Trophoblast cell (in vitro differentiated cells and primary cell): Measurements from ENCODE around the gene ZNF41.
A peak's percentile ranks its signal among the peaks of the same experiment; 100 is the strongest.
"Not testable (repeated sequence)": the region's sequence is repeated elsewhere in the genome, so short reads cannot be mapped to it uniquely, and the experiment has no call there.

Experiments
- DNase-seq, 2 donors: peaks; one replicate each; pipeline ENCODE4 v3.0.0-alpha.2; 2016
- H2AFZ ChIP-seq: 2 replicates; pipeline ENCODE4 v1.6.1; 2013; ENCODE audit warnings: low read length, moderate library complexity, mild to moderate bottlenecking; ENCODE audit not compliant: insufficient read depth, poor library complexity
- H2AK5ac ChIP-seq: 2 replicates; pipeline ENCODE4 v1.6.1; 2013; ENCODE audit warnings: mild to moderate bottlenecking, low read length
- H2BK120ac ChIP-seq: 2 replicates; pipeline ENCODE4 v1.6.1; 2013; ENCODE audit warnings: low read length, mild to moderate bottlenecking, moderate library complexity; ENCODE audit not compliant: insufficient read depth, poor library complexity
- H2BK12ac ChIP-seq: 2 replicates; pipeline ENCODE4 v1.6.1; 2013; ENCODE audit warnings: mild to moderate bottlenecking, low read length, moderate library complexity
- H2BK5ac ChIP-seq: 2 replicates; pipeline ENCODE4 v1.6.1; 2013; ENCODE audit warnings: low read length, low read depth, moderate library complexity, mild to moderate bottlenecking; ENCODE audit not compliant: poor library complexity
- H3K14ac ChIP-seq: 2 replicates; pipeline ENCODE4 v1.6.1; 2013; ENCODE audit warnings: mild to moderate bottlenecking, low read length
- H3K18ac ChIP-seq: 2 replicates; pipeline ENCODE4 v1.6.1; 2013; ENCODE audit warnings: mild to moderate bottlenecking, low read length
- H3K23ac ChIP-seq: 2 replicates; pipeline ENCODE4 v1.6.1; 2013; ENCODE audit warnings: low read length
- H3K27ac ChIP-seq: 2 replicates; pipeline ENCODE4 v1.5.1; 2013; ENCODE audit warnings: low read depth, mild to moderate bottlenecking, inconsistent platforms, low read length, moderate library complexity
- H3K27me3 ChIP-seq: 2 replicates; pipeline ENCODE4 v1.6.1; 2013; ENCODE audit warnings: inconsistent platforms, mild to moderate bottlenecking, low read length, moderate library complexity; ENCODE audit not compliant: insufficient read depth
- H3K36me3 ChIP-seq, 2 experiments: 1 replicate in 1 of 2; 2 replicates in 1 of 2; pipeline ENCODE4 v1.6.1; 2013; ENCODE audit warnings: low read length in 2 of 2, mild to moderate bottlenecking in 2 of 2, moderate library complexity in 1 of 2; ENCODE audit not compliant: insufficient read depth in 2 of 2, control insufficient read depth in 1 of 2
- H3K4ac ChIP-seq: 2 replicates; pipeline ENCODE4 v1.6.1; 2013; ENCODE audit warnings: low read depth, mild to moderate bottlenecking, low read length, moderate library complexity
- H3K4me1 ChIP-seq, 2 experiments: 1 replicate in 1 of 2; 2 replicates in 1 of 2; pipeline ENCODE4 v1.6.1; 2013; ENCODE audit warnings: low read length in 2 of 2, mild to moderate bottlenecking in 2 of 2, moderate library complexity in 1 of 2; ENCODE audit not compliant: insufficient read depth in 2 of 2, control insufficient read depth in 1 of 2
- H3K4me2 ChIP-seq: 2 replicates; pipeline ENCODE4 v1.6.1; 2013; ENCODE audit warnings: inconsistent platforms, mild to moderate bottlenecking, low read length, moderate library complexity
- H3K4me3 ChIP-seq: 2 replicates; pipeline ENCODE4 v1.5.1; 2013; ENCODE audit warnings: mild to moderate bottlenecking, low read depth, low read length, inconsistent platforms
- H3K79me1 ChIP-seq: one replicate; pipeline ENCODE4 v1.6.1; 2013; ENCODE audit warnings: low read length
- H3K79me2 ChIP-seq: 2 replicates; pipeline ENCODE4 v1.6.1; 2013; ENCODE audit warnings: low read length, mild to moderate bottlenecking; ENCODE audit not compliant: control insufficient read depth, insufficient read depth, poor library complexity
- H3K9ac ChIP-seq: 2 replicates; pipeline ENCODE4 v1.6.1; 2013; ENCODE audit warnings: mild to moderate bottlenecking, low read length
- H3K9me3 ChIP-seq: 2 replicates; pipeline ENCODE4 v1.6.1; 2013; ENCODE audit warnings: low read depth, mild to moderate bottlenecking, control low read depth, inconsistent platforms, low read length; ENCODE audit not compliant: insufficient read depth
- H4K12ac ChIP-seq: 2 replicates; pipeline ENCODE4 v1.6.1; 2013; ENCODE audit warnings: low read depth, mild to moderate bottlenecking, low read length, moderate library complexity
- H4K8ac ChIP-seq: 2 replicates; pipeline ENCODE4 v1.6.1; 2013; ENCODE audit warnings: low read depth, mild to moderate bottlenecking, low read length, moderate library complexity
- H4K91ac ChIP-seq: one replicate; pipeline ENCODE4 v1.6.1; 2013; ENCODE audit warnings: low read depth, mild to moderate bottlenecking, low read length, moderate library complexity
- WGBS: extraction: QIAGEN DNeasy Blood & Tissue Kit; methylation state at CpG from one replicate; pipeline ENCODE4 v1.1.7; 2013; ENCODE audit warnings: missing lambda C conversion rate; ENCODE audit not compliant: insufficient read length, insufficient coverage; ENCODE audit errors: extremely low coverage; 5-methylcytosine and 5-hydroxymethylcytosine counted together

Gene ZNF41

GRCh38 chrX:47513034-47513965 lies 30.3 kb upstream of the ZNF41 start:
- H4K91ac ChIP-seq, H2BK5ac ChIP-seq, H3K79me1 ChIP-seq, H3K18ac ChIP-seq, H3K79me2 ChIP-seq, H2AK5ac ChIP-seq, H3K14ac ChIP-seq, H3K9ac ChIP-seq, H4K12ac ChIP-seq, H4K8ac ChIP-seq, H2AFZ ChIP-seq, H3K9me3 ChIP-seq, H3K4me1 ChIP-seq, H2BK12ac ChIP-seq, H2BK120ac ChIP-seq, DNase-seq, H3K36me3 ChIP-seq, H3K27me3 ChIP-seq, H3K23ac ChIP-seq, H3K4ac ChIP-seq, H3K27ac ChIP-seq: not testable (repeated sequence)
- peak overlapping the region; percentile 58 for H3K4me2 ChIP-seq
- peak overlapping the region; percentile 62 for H3K4me3 ChIP-seq
- WGBS = no CpG with 5 or more reads among the region's 70 CpGs

- H4K91ac ChIP-seq, H3K18ac ChIP-seq, H3K4me3 ChIP-seq, H3K4ac ChIP-seq, H2BK120ac ChIP-seq, H4K8ac ChIP-seq, H3K36me3 ChIP-seq, H3K27ac ChIP-seq, DNase-seq, H3K14ac ChIP-seq, H3K9me3 ChIP-seq, H2BK5ac ChIP-seq, H3K4me2 ChIP-seq, H3K9ac ChIP-seq, H4K12ac ChIP-seq, H3K4me1 ChIP-seq, H3K79me2 ChIP-seq, H2AK5ac ChIP-seq, H3K79me1 ChIP-seq, H2AFZ ChIP-seq, H3K23ac ChIP-seq, H3K27me3 ChIP-seq, H2BK12ac ChIP-seq: not testable (repeated sequence)
- WGBS = no CpG with 5 or more reads among the region's 6 CpGs
Measured at GRCh38 chrX:47512383-47512782, 29.4 kb upstream of the ZNF41 start.

- no CpG with 5 or more reads among the region's 2 CpGs for WGBS
- Histone ChIP-seq H3K9ac (no peak overlapping the region), H3K79me2 (no peaks in the 10 kb centered on the region), H3K4me2 (no peak overlapping the region), H4K12ac (no peak overlapping the region), H3K79me1 (no peaks in the 10 kb centered on the region), H4K91ac (no peak overlapping the region), H2BK12ac (no peak overlapping the region), H3K27ac (no peak overlapping the region), H4K8ac (no peak overlapping the region), H2AK5ac (no peak overlapping the region), H3K27me3 (no peaks in the 10 kb centered on the region), H3K23ac (no peak overlapping the region), H3K4me3 (no peak overlapping the region), H3K18ac (no peak overlapping the region), H3K4ac (no peak overlapping the region), H2BK5ac (no peak overlapping the region), H3K4me1 (no peaks in the 10 kb centered on the region), H3K36me3 (no peaks in the 10 kb centered on the region), H3K14ac (no peak overlapping the region), H2BK120ac (no peak overlapping the region), H3K9me3 (no peaks in the 10 kb centered on the region), H2AFZ (no peak overlapping the region)
- DNase-seq = no peak
Measured at GRCh38 chrX:47507153-47507867, 24.3 kb upstream of the ZNF41 start.

GRCh38 chrX:47503151-47503550 lies 20.1 kb upstream of the ZNF41 start:
- DNase-seq = no peak
- H2BK5ac ChIP-seq = no peak overlapping the region
- H3K4me1 ChIP-seq = no peaks in the 10 kb centered on the region
- no peak overlapping the region for H3K27ac ChIP-seq
- H4K91ac ChIP-seq = no peak overlapping the region
- no peak overlapping the region for H4K8ac ChIP-seq
- H3K27me3 ChIP-seq = no peaks in the 10 kb centered on the region
- no peaks in the 10 kb centered on the region for H3K79me1 ChIP-seq
- H3K4me2 ChIP-seq = no peak overlapping the region
- no peak overlapping the region for H3K18ac ChIP-seq
- no peaks in the 10 kb centered on the region for H3K9me3 ChIP-seq
- no peak overlapping the region for H3K23ac ChIP-seq
- no peak overlapping the region for H4K12ac ChIP-seq
- no peak overlapping the region for H3K4me3 ChIP-seq
- no peaks in the 10 kb centered on the region for H3K79me2 ChIP-seq
- H3K14ac ChIP-seq = no peak overlapping the region
- no peak overlapping the region for H2AK5ac ChIP-seq
- H3K36me3 ChIP-seq = no peaks in the 10 kb centered on the region
- no CpG with 5 or more reads among the region's 5 CpGs for WGBS
- no peak overlapping the region for H3K9ac ChIP-seq
- H2AFZ ChIP-seq = no peak overlapping the region
- no peak overlapping the region for H2BK120ac ChIP-seq
- no peak overlapping the region for H3K4ac ChIP-seq
- no peak overlapping the region for H2BK12ac ChIP-seq
